Psoas muscle (tissue), 8 donors: ENCODE data around the gene GSTK1. TPM values are rescaled to one million over a fixed set of nuclear protein-coding genes. Genes with fewer than 3 reads are reported as not detected.

Source experiments
- ATAC-seq, 4 donors: fragments of 200-7000 bp; cut with Tn5 transposase; one replicate each; pipeline ENCODE4 v1.9.1; 2020; ENCODE audit warnings: moderate library complexity in 3 of 4, mild to moderate bottlenecking in 2 of 4
- DNase-seq, 2 donors: peaks; one replicate each; pipeline ENCODE4 v3.0.0-alpha.2; 2020
- H3K27ac ChIP-seq: fragments of 200-600 bp; one replicate; pipeline ENCODE4 v1.8.0; 2022
- H3K27me3 ChIP-seq, 3 donors: fragments of 200-600 bp in 1 of 3; one replicate each; pipeline versions ENCODE4 v1.6.1 to v1.8.0; 2013 to 2022; ENCODE audit warnings: low read length in 2 of 3, mild to moderate bottlenecking in 2 of 3, moderate library complexity in 1 of 3; ENCODE audit not compliant: insufficient read depth in 3 of 3
- H3K36me3 ChIP-seq, 2 donors: fragments of 200-600 bp in 1 of 2; one replicate each; pipeline versions ENCODE4 v1.6.1 to v1.8.0; 2013 to 2022; ENCODE audit warnings: low read depth in 1 of 2, mild to moderate bottlenecking in 1 of 2, moderate library complexity in 1 of 2; ENCODE audit not compliant: insufficient read depth in 1 of 2
- H3K4me1 ChIP-seq: fragments of 200-600 bp; one replicate; pipeline ENCODE4 v1.8.0; 2022
- H3K4me3 ChIP-seq: fragments of 200-600 bp; one replicate; pipeline ENCODE4 v1.8.0; 2022; ENCODE audit warnings: mild to moderate bottlenecking
- H3K9me3 ChIP-seq: fragments of 200-600 bp; one replicate; pipeline ENCODE4 v1.8.0; 2022
- CTCF ChIP-seq: fragments of 200-600 bp; IDR thresholded peaks from one replicate; pipeline ENCODE4 v1.8.0; 2022; ENCODE audit warnings: antibody characterized with exemption
- WGBS, 3 donors: extraction: QIAGEN DNeasy Blood & Tissue Kit; methylation state at CpG; one replicate each; pipeline versions ENCODE4 v1.1.6 to v1.1.7; 2013; 5-methylcytosine and 5-hydroxymethylcytosine counted together
- intact Hi-C, 2 donors: fragments of 100-400 bp; cut with DNase I; formaldehyde crosslinking; loops; one replicate each; pipeline versions ENCODE4 v1.11.0 to v1.14.2; 2022
- polyA plus RNA-seq, 3 donors: library from polyadenylated mRNA; stranded (reverse); fragments of 200-250 nt; gene quantifications; one replicate each; pipeline ENCODE4 v1.2.3, GENCODE V29; 2013
- total RNA-seq, 4 donors: library from RNA; stranded (reverse); fragmentation: NEBNext Ultra II Directional in 2 of 4; extraction: Animal tissue kit (Norgen Biotek cat#: 25700) in 2 of 4; gene quantifications; one replicate each; pipeline versions ENCODE4 v1.2.1 to v1.2.4, GENCODE V29; 2021 to 2023
- donor health status: healthy with polysubstance abuse.
- donor health status: DM: no; HTN: no; CAD: no; lungs with moderate emphysema.
- donor health status: Bipolar disorder and iron deficiency.
- donor health status: healthy.
- donor health status: DM: yes; HTN: yes; CAD: no.
- donor health status: DM: no; HTN: no; CAD: no.
- donor health status: DM: no; HTN: no; CAD: no.
- donor health status: DM: yes; HTN: yes; CAD: no.

The GSTK1 gene
- total and polyA plus RNA-seq, 7 donors = 65.1 to 129 (median 93.9) TPM

GRCh38 chr7:143303733-143304132 lies 40.5 kb downstream of the GSTK1 start:
- H3K4me3 ChIP-seq = no peak overlapping the region
- H3K4me1 ChIP-seq = peaks cover 5% of the 10 kb centered on the region
- no peaks in the 10 kb centered on the region for H3K9me3 ChIP-seq
- TF ChIP-seq CTCF = no peak
- 95 to 96% (median 95%) methylated on average over 10 of the region's 10 CpGs for WGBS, 3 donors
- DNase-seq (no peak), ATAC-seq (no peak)
- peaks cover 12 to 94% of the 10 kb centered on the region in 2 donors for H3K36me3 ChIP-seq
- intact Hi-C loops = loop anchor here in 1 of 2 donors (2.0 kb wide), 1 partner anchor 61 kb away; no protein-coding TSS in a partner anchor
- no peak overlapping the region for H3K27ac ChIP-seq
- H3K27me3 ChIP-seq = no peaks in the 10 kb centered on the region

- intact Hi-C loops = loop anchor here (2.0 to 5.0 kb wide), 3 partner anchors 62 to 107 kb away; no protein-coding TSS in a partner anchor
- TF ChIP-seq CTCF = no peak
- H3K27ac ChIP-seq = no peak overlapping the region
- peaks cover 8% of the 10 kb centered on the region for H3K4me1 ChIP-seq
- no peak overlapping the region for H3K4me3 ChIP-seq
- no peaks in the 10 kb centered on the region for H3K27me3 ChIP-seq
- peaks cover 12 to 86% of the 10 kb centered on the region in 2 donors for H3K36me3 ChIP-seq
- DNase-seq (no peak), ATAC-seq (no peak)
- no peaks in the 10 kb centered on the region for H3K9me3 ChIP-seq
- WGBS, 3 donors = 89 to 94% (median 91%) methylated on average over 6 of the region's 6 CpGs
These were observed 41.7 kb downstream of the GSTK1 start for GRCh38 chr7:143304938-143305337.

GRCh38 chr7:143305423-143306070 lies 42.3 kb downstream of the GSTK1 start:
- Histone ChIP-seq H3K4me3 (no peak overlapping the region), H3K27me3 (no peaks in the 10 kb centered on the region), H3K9me3 (no peaks in the 10 kb centered on the region), H3K27ac (no peak overlapping the region), H3K36me3 (peaks cover 12 to 80% of the 10 kb centered on the region in 2 donors), H3K4me1 (peaks cover 8% of the 10 kb centered on the region)
- peak; percentile 72 for TF ChIP-seq CTCF
- WGBS, 3 donors = 58 to 75% (median 60%) methylated on average over 10 of the region's 10 CpGs
- intact Hi-C loops = loop anchor here (2.0 to 5.0 kb wide), 3 partner anchors 63 to 107 kb away; no protein-coding TSS in a partner anchor
- ATAC-seq (peak; percentile 67 to 88 (median 77)), DNase-seq (peak; percentile 68 to 75)

GRCh38 chr7:143308632-143309031 lies 45.4 kb downstream of the GSTK1 start:
- no peak for ATAC-seq
- Histone ChIP-seq H3K27ac (peak overlapping the region; percentile 43), H3K36me3 (peaks cover 8 to 49% of the 10 kb centered on the region in 2 donors)

More at GRCh38 chr7:143308632-143309031, 45.4 kb downstream of the GSTK1 start:
- Histone ChIP-seq H3K9me3 (no peaks in the 10 kb centered on the region), H3K27me3 (no peaks in the 10 kb centered on the region), H3K4me3 (no peak overlapping the region), H3K4me1 (peaks cover 8% of the 10 kb centered on the region)
- intact Hi-C loops = loop anchor here (5.0 kb wide), 2 partner anchors 66 to 104 kb away; no protein-coding TSS in a partner anchor
- DNase-seq = no peak
- TF ChIP-seq CTCF = no peak
- 67 to 79% (median 76%) methylated on average over 2 of the region's 2 CpGs for WGBS, 3 donors
